Vagina (tissue), 2 donors: Measurements from ENCODE around the gene BFSP2. TPM values are rescaled to one million over a fixed set of nuclear protein-coding genes. Genes with fewer than 3 reads are reported as not detected.
"Not testable (repeated sequence)": the region's sequence is repeated elsewhere in the genome, so short reads cannot be mapped to it uniquely, and the experiment has no call there.

Source experiments
- DNase-seq, 2 donors: peaks; one replicate each; pipeline ENCODE4 v3.0.0-alpha.2; 2017; ENCODE audit errors: extremely low spot score in 2 of 2
- H3K27ac ChIP-seq: fragments of 200-600 bp; sonication (generic); one replicate; pipeline ENCODE4 v1.5.1; 2019
- H3K27me3 ChIP-seq: fragments of 200-600 bp; sonication (generic); one replicate; pipeline ENCODE4 v1.5.1; 2019
- H3K36me3 ChIP-seq, 2 donors: fragments of 200-600 bp; sonication (generic); one replicate each; pipeline ENCODE4 v1.5.1; 2017 to 2019
- H3K4me1 ChIP-seq: fragments of 200-600 bp; sonication (generic); one replicate; pipeline ENCODE4 v1.5.1; 2019
- H3K4me3 ChIP-seq, 2 donors: fragments of 200-600 bp; sonication (generic); 1 replicate in 1 of 2; 2 replicates in 1 of 2; pipeline ENCODE4 v1.5.1; 2016 to 2019
- H3K9me3 ChIP-seq: fragments of 200-600 bp; sonication (generic); one replicate; pipeline ENCODE4 v1.5.1; 2019
- POLR2A ChIP-seq, 2 donors: fragments of 450-650 bp; IDR thresholded peaks; one replicate each; pipeline ENCODE4 v1.6.1; 2017; ENCODE audit warnings: antibody characterized with exemption in 2 of 2, mild to moderate bottlenecking in 2 of 2, moderate library complexity in 2 of 2
- POLR2AphosphoS5 ChIP-seq, 2 donors: sonication (generic); formaldehyde crosslinking; IDR thresholded peaks; one replicate each; pipeline ENCODE4 v1.9.0; 2017; ENCODE audit warnings: antibody characterized with exemption in 2 of 2, mild to moderate bottlenecking in 2 of 2, low read depth in 1 of 2; ENCODE audit not compliant: insufficient read depth in 1 of 2
- intact Hi-C: fragments of 100-400 bp; cut with DNase I; formaldehyde crosslinking; loops from one replicate; pipeline ENCODE4 v1.15.1; 2023
- total RNA-seq: library from RNA; depleted of rRNA; stranded (reverse); fragments of >200 nt; gene quantifications from one replicate; pipeline ENCODE4 v1.2.3, GENCODE V29; 2016
- TF ChIP-seq, protein P1 (sequence below), 3 experiments: fragments of 450-650 bp in 2 of 3; fragments of 200-600 bp in 1 of 3; sonication (generic) in 1 of 3; IDR thresholded peaks; one replicate each; pipeline ENCODE4 v1.5.1; 2017 to 2019; ENCODE audit warnings: antibody characterized with exemption in 3 of 3, mild to moderate bottlenecking in 2 of 3, moderate library complexity in 2 of 3

The BFSP2 gene
- total RNA-seq, 1 donor from 2014 or later: not detected

DNA sequence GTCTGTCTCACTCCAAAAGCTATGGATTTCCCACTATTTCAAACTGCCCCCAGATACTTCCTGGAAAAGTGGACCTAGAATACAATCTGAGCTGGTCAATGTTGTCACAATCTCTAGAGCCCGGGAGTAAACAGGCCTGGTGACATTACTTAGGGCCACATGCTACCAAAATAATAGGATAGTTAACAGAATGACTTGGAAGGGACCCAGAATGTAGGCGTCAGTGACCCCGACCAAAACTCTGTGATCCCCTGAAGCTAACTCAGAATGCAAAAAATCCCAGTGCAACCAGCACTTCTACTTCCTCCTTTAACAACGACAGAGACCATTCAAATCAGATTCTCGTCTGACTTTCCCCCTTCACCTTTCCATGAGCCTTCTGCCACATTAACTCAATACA is 122.1 kb downstream of the BFSP2 start:
- Histone ChIP-seq H3K36me3 (no peaks in the 10 kb centered on the region), H3K4me1 (peaks cover 5% of the 10 kb centered on the region), H3K4me3 (no peak overlapping the region), H3K9me3 (no peaks in the 10 kb centered on the region), H3K27ac (no peak overlapping the region), H3K27me3 (no peaks in the 10 kb centered on the region)
- DNase-seq: no peak
- intact Hi-C loops: no loop called here
- TF ChIP-seq, protein P1, sequence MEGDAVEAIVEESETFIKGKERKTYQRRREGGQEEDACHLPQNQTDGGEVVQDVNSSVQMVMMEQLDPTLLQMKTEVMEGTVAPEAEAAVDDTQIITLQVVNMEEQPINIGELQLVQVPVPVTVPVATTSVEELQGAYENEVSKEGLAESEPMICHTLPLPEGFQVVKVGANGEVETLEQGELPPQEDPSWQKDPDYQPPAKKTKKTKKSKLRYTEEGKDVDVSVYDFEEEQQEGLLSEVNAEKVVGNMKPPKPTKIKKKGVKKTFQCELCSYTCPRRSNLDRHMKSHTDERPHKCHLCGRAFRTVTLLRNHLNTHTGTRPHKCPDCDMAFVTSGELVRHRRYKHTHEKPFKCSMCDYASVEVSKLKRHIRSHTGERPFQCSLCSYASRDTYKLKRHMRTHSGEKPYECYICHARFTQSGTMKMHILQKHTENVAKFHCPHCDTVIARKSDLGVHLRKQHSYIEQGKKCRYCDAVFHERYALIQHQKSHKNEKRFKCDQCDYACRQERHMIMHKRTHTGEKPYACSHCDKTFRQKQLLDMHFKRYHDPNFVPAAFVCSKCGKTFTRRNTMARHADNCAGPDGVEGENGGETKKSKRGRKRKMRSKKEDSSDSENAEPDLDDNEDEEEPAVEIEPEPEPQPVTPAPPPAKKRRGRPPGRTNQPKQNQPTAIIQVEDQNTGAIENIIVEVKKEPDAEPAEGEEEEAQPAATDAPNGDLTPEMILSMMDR (IDR thresholded peaks at IDR 0.05): no peak
- TF ChIP-seq POLR2A (IDR thresholded peaks at IDR 0.05) (no peak), POLR2AphosphoS5 (IDR thresholded peaks at IDR 0.05; ENCODE audit: insufficient read depth in 1 of 2, low read depth in 1 of 2) (no peak)

DNA sequence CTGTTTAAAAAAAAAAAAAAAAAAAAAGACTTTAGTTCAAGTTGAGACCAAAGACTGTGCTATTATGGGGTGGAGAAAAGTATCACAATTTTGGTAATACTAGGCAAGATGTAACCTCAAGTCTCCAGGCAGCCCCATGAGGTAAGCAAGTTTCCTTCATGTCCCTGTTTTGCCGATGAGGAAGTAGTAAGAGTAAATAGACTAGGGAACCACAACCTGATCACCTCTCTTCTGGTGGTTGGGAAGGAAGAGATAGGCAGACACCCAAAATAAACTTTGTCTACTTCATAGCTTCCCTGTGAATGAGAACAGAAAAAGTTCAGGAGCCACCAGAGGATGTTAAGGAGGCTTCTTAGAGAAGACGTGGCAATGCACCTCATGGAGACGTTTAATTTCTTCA is 123.9 kb downstream of the BFSP2 start:
- peaks cover 11% of the 10 kb centered on the region for H3K4me1 ChIP-seq
- H3K9me3 ChIP-seq, H3K36me3 ChIP-seq, intact Hi-C loops, H3K4me3 ChIP-seq, H3K27me3 ChIP-seq, DNase-seq, H3K27ac ChIP-seq: not testable (repeated sequence)

Other genes with a start within 250 kb of the BFSP2 start
- gene CDV3, start 173.6 kb downstream of the BFSP2 start, total RNA-seq: 55.0 TPM